Peyer's patch (tissue), 4 donors: ENCODE data around the gene NTSR2.

Experiments used
- POLR2A ChIP-seq, 2 donors: fragments of 450-650 bp; IDR thresholded peaks; one replicate each; pipeline ENCODE4 v1.5.1; 2017; ENCODE audit warnings: antibody characterized with exemption in 2 of 2, mild to moderate bottlenecking in 2 of 2, moderate library complexity in 2 of 2
- TF ChIP-seq, protein P1 (sequence below), 6 experiments: fragments of 450-650 bp in 4 of 6; fragments of 200-600 bp in 2 of 6; sonication (generic) in 1 of 6; IDR thresholded peaks; one replicate each; pipeline ENCODE4 v1.5.1; 2017 to 2019; ENCODE audit warnings: antibody characterized with exemption in 6 of 6, mild to moderate bottlenecking in 3 of 6, moderate library complexity in 1 of 6

DNA sequence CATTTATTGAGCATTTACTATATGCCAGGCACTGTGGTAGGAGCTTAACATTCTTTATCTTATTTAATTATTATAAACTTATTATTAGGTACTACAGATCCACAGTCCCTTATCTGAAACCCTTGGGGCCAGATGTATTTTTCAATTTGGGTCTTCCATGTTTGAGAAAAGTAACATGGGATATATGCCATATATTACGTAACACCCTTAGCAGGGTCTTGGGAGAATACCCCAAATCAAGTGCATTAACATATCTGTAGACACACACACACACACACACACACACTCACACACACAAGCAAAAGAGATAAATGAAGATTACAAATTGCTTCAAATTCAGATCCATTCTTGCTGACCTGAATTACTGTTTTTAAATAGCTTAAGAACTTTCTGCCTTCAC is 13.7 kb downstream of the NTSR2 start:
- no peak for TF ChIP-seq POLR2A (IDR thresholded peaks at IDR 0.05)
- TF ChIP-seq, protein P1, sequence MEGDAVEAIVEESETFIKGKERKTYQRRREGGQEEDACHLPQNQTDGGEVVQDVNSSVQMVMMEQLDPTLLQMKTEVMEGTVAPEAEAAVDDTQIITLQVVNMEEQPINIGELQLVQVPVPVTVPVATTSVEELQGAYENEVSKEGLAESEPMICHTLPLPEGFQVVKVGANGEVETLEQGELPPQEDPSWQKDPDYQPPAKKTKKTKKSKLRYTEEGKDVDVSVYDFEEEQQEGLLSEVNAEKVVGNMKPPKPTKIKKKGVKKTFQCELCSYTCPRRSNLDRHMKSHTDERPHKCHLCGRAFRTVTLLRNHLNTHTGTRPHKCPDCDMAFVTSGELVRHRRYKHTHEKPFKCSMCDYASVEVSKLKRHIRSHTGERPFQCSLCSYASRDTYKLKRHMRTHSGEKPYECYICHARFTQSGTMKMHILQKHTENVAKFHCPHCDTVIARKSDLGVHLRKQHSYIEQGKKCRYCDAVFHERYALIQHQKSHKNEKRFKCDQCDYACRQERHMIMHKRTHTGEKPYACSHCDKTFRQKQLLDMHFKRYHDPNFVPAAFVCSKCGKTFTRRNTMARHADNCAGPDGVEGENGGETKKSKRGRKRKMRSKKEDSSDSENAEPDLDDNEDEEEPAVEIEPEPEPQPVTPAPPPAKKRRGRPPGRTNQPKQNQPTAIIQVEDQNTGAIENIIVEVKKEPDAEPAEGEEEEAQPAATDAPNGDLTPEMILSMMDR (IDR thresholded peaks at IDR 0.05): no peak
